ENCODE results near the gene TRMT1.

Gene TRMT1

GRCh38 chr19:13122980-13123957 is 6.7 kb upstream of the TRMT1 start:
- no peak for DNase-seq (ENCODE audit: low spot score)

GRCh38 chr19:13122275-13122878 is 5.8 kb upstream of the TRMT1 start:
- DNase-seq (ENCODE audit: low spot score): no peak

- no peak for DNase-seq (ENCODE audit: low spot score)
Observed at GRCh38 chr19:13121551-13122274, 5.2 kb upstream of the TRMT1 start.

GRCh38 chr19:13120817-13121216 is 4.3 kb upstream of the TRMT1 start:
- no peak for DNase-seq (ENCODE audit: low spot score)

GRCh38 chr19:13120031-13120430 is 3.5 kb upstream of the TRMT1 start:
- DNase-seq (ENCODE audit: low spot score): no peak

GRCh38 chr19:13119627-13120026 is 3.1 kb upstream of the TRMT1 start:
- DNase-seq (ENCODE audit: low spot score): no peak

- no peak for DNase-seq (ENCODE audit: low spot score)
Observed at GRCh38 chr19:13118424-13119193, 2.1 kb upstream of the TRMT1 start.

- DNase-seq (ENCODE audit: low spot score): peak; percentile 87
Observed at GRCh38 chr19:13117772-13118423, 1.4 kb upstream of the TRMT1 start, which contains the start of gene NACC1. NACC1 (plus strand) TSS chr19:13118264; CDS start chr19:13135208, 16,944 bp downstream.

GRCh38 chr19:13117176-13117771 is 734 bp upstream of the TRMT1 start:
- DNase-seq (ENCODE audit: low spot score): peak; percentile 33

GRCh38 chr19:13115936-13116281 is 631 bp downstream of the TRMT1 start:
- no peak for DNase-seq (ENCODE audit: low spot score)

GRCh38 chr19:13112555-13112954 is 4.0 kb downstream of the TRMT1 start:
- no peak for DNase-seq (ENCODE audit: low spot score)

- no peak for DNase-seq (ENCODE audit: low spot score)
Observed at GRCh38 chr19:13110099-13110610, 6.4 kb downstream of the TRMT1 start.

- DNase-seq (ENCODE audit: low spot score): no peak
Observed at GRCh38 chr19:13109361-13110098, 7.0 kb downstream of the TRMT1 start.

- peak; percentile 27 for DNase-seq (ENCODE audit: low spot score)
Observed at GRCh38 chr19:13104848-13105711, 11.5 kb downstream of the TRMT1 start.

- DNase-seq (ENCODE audit: low spot score): peak; percentile 59
Observed at GRCh38 chr19:13104360-13104847, 12.1 kb downstream of the TRMT1 start.

GRCh38 chr19:13103581-13104359 is 12.8 kb downstream of the TRMT1 start:
- no peak for DNase-seq (ENCODE audit: low spot score)

- DNase-seq (ENCODE audit: low spot score): peak; percentile 29
Observed at GRCh38 chr19:13102666-13103580, 13.6 kb downstream of the TRMT1 start, which contains the start of gene LYL1. LYL1 (minus strand) TSS chr19:13102858; CDS start chr19:13101171, 1,687 bp downstream.

Data from CD4-positive, alpha-beta T cell treated with Interleukin-6 at 100 ng/mL for 8 hours (primary cell).